ENCODE measurements around the gene CEMP1.

CEMP1 gene

DNA sequence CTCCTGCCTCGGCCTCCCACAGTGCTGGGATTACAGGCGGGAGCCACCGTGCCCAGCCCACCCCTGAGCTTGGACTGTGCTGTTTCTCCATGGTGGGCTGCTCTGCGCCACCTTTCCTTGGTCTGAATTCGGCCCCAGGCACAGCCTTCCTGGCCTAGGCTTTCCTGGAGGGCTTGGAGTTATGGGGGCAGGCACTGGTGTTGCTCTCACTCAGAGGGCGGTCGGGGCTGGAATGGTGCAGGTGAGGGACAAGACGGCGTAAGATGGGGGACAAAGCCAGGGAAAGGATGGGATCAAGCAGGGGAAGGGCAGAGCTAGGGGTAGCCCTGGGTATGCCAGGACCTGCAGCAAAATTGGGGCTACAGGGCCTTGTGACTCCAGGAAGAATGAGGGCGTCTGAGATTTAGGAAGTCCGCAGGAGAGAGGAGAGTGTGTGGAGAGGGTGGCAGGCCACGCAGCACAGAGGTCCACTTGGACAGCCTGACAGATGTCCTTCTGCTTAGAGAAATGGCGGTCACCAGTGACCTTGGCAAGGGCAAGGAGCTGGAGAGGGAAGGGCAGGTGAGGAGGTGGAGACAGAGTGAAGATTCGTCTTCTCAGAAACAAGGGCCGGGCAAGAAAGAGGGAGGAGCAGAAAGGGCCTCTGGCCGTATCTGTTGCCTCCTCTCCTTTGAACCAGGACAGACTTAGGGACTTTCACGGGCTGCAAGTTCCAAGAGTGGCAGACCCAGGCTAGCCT lies 19.0 kb downstream of the CEMP1 start:
- no peak for TF ChIP-seq CTCF (IDR thresholded peaks at IDR 0.05)

- TF ChIP-seq CTCF (IDR thresholded peaks at IDR 0.05), result no peak
Measured at GRCh38 chr16:2511128-2511800, 19.9 kb downstream of the CEMP1 start.

DNA sequence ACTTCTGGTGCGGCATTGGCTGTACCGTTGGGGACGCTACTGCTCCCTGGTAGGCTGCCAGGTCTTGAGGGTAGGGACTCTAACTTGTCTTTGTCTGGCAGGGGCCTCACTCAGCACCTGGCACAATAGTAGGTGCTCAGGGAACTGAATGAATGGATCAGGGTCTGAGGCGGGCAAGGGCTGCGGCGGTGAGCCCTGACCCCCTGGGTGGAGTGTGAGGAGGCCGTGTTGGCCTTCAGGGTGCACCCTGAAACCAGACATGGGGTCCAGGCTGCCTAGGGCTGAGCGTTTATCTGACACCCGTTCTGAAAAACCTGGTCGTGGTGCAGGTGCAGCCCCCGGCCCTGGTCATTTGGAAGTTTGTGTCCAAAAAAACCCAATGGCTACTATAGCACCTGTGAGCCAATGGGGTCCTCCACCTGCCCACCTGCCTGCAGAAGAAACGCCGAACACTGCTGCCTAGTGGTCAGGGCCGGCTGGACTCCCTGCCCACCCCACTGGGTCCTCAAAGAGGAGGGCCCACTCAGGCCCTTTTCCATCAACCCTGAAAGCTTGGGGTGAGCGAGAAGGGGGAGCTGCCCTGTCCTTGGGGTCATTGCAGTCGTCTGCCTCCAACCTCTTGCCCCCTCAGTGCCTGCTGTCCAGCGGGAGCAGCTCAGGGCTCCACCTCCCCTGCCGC lies 22.3 kb downstream of the CEMP1 start:
- TF ChIP-seq CTCF (IDR thresholded peaks at IDR 0.05), result no peak

GRCh38 chr16:2507665-2508064 lies 23.5 kb downstream of the CEMP1 start:
- no peak for TF ChIP-seq CTCF (IDR thresholded peaks at IDR 0.05)

- no peak for TF ChIP-seq CTCF (IDR thresholded peaks at IDR 0.05)
Measured at GRCh38 chr16:2507052-2507659, 24.1 kb downstream of the CEMP1 start.

DNA sequence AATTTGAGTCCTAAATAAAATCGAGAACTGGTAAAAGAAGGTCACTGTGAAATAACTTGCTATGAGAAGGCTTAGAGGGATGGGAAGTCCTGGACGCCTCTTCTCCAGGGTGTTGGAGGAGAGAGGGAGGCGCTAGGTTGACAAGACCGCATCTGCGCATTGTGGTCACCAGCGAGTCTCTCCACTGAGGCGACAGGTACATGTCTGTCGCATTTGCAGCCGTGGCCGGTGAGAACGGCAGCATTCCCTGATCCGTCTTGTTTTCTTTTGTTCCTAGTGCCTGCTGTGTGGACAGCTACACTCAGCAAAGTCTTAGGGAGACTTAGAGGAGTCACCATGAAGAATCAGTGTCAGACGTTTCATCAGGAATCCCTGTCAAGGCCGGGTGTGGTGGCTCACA lies 25.5 kb downstream of the CEMP1 start:
- TF ChIP-seq CTCF (IDR thresholded peaks at IDR 0.05), result no peak

Data from LNCAP (cell line).